WTC11 (cell line): ENCODE measurements around the gene PRPSAP2. TPM values are rescaled to one million over a fixed set of nuclear protein-coding genes. Genes with fewer than 3 reads are reported as not detected.
A peak's percentile ranks its signal among the peaks of the same experiment; 100 is the strongest.

Source experiments
- ATAC-seq: fragments of 200-7000 bp; cut with Tn5 transposase; 2 replicates; pipeline ENCODE4 v1.10.0; 2021; ENCODE audit warnings: mild to moderate bottlenecking, moderate library complexity
- CTCF ChIA-PET: fragments of 300-600 bp; sonication (Branson Sonifier 250); formaldehyde crosslinking; loops from one replicate; lab custom pipeline; 2021; ENCODE audit warnings: antibody characterized with exemption; lab: Charles Lee
- POLR2A ChIA-PET: fragments of 350-600 bp; sonication (Branson Sonifier 250); formaldehyde crosslinking; loops from one replicate; lab custom pipeline; 2021; ENCODE audit warnings: antibody characterized with exemption; lab: Charles Lee
- DNase-seq: peaks from one replicate; pipeline ENCODE4 v3.0.0; 2021; ENCODE audit warnings: low spot score
- H3K27ac Mint-ChIP-seq: 2 replicates; pipeline ENCODE4 v1.8.0; 2021; ENCODE audit warnings: mixed read lengths
- H3K27me3 Mint-ChIP-seq: 2 replicates; pipeline ENCODE4 v1.8.0; 2021; ENCODE audit warnings: low read depth, mild to moderate bottlenecking, moderate library complexity, mixed read lengths
- H3K36me3 Mint-ChIP-seq: 2 replicates; pipeline ENCODE4 v1.8.0; 2021; ENCODE audit warnings: mixed read lengths
- H3K4me1 Mint-ChIP-seq: 2 replicates; pipeline ENCODE4 v1.8.0; 2022; ENCODE audit warnings: mixed read lengths
- H3K4me3 Mint-ChIP-seq: 2 replicates; pipeline ENCODE4 v1.8.0; 2021; ENCODE audit warnings: mild to moderate bottlenecking, moderate library complexity, mixed read lengths
- H3K9me3 Mint-ChIP-seq: 2 replicates; pipeline ENCODE4 v1.8.0; 2021; ENCODE audit warnings: mixed read lengths
- CBFB ChIP-seq: sonication (generic); formaldehyde crosslinking; IDR thresholded peaks from 2 replicates; pipeline ENCODE4 v1.8.1; 2022; ENCODE audit warnings: mild to moderate bottlenecking, low read depth, missing genetic modification reagents
- CTCF ChIP-seq: fragments of 200-600 bp; IDR thresholded peaks from 2 replicates; pipeline ENCODE4 v1.8.0; 2022; ENCODE audit warnings: antibody characterized with exemption
- ERG ChIP-seq: fragments of 250-450 bp; sonication (Bioruptor Pico); IDR thresholded peaks from 2 replicates; pipeline ENCODE4 v1.8.0; 2021; ENCODE audit warnings: mild to moderate bottlenecking
- FOXP1 ChIP-seq: sonication (generic); formaldehyde crosslinking; IDR thresholded peaks from 2 replicates; pipeline ENCODE4 v1.8.0; 2022; ENCODE audit warnings: missing genetic modification reagents, mild to moderate bottlenecking, moderate library complexity, borderline replicate concordance
- FOXP4 ChIP-seq: sonication (generic); formaldehyde crosslinking; IDR thresholded peaks from 2 replicates; pipeline ENCODE4 v1.8.0; 2022; ENCODE audit warnings: mild to moderate bottlenecking, missing genetic modification reagents
- GABPB1 ChIP-seq: sonication (generic); formaldehyde crosslinking; IDR thresholded peaks from 2 replicates; pipeline ENCODE4 v1.8.1; 2023; ENCODE audit warnings: mild to moderate bottlenecking, missing genetic modification reagents
- HMGA2 ChIP-seq: fragments of 250-450 bp; sonication (Bioruptor Pico); IDR thresholded peaks from 2 replicates; pipeline ENCODE4 v1.4.0; 2021; ENCODE audit warnings: mild to moderate bottlenecking, moderate library complexity
- IRF2 ChIP-seq: sonication (generic); formaldehyde crosslinking; IDR thresholded peaks from 2 replicates; pipeline ENCODE4 v1.8.0; 2022; ENCODE audit warnings: low read depth, missing genetic modification reagents, borderline replicate concordance
- JUN ChIP-seq: sonication (generic); formaldehyde crosslinking; IDR thresholded peaks from 2 replicates; pipeline ENCODE4 v1.8.0; 2023; ENCODE audit warnings: mild to moderate bottlenecking, missing genetic modification reagents
- NR1H2 ChIP-seq: sonication (generic); formaldehyde crosslinking; IDR thresholded peaks from 2 replicates; pipeline ENCODE4 v1.9.0; 2021; ENCODE audit warnings: mild to moderate bottlenecking, moderate library complexity, missing genetic modification reagents
- NR2C2 ChIP-seq: sonication (generic); formaldehyde crosslinking; IDR thresholded peaks from 2 replicates; pipeline ENCODE4 v1.8.0; 2022; ENCODE audit warnings: mild to moderate bottlenecking, missing genetic modification reagents
- PRRX2 ChIP-seq: fragments of 250-450 bp; sonication (Bioruptor Pico); IDR thresholded peaks from 2 replicates; pipeline ENCODE4 v1.8.0; 2021; ENCODE audit warnings: mild to moderate bottlenecking
- RELA ChIP-seq: sonication (generic); formaldehyde crosslinking; IDR thresholded peaks from 2 replicates; pipeline ENCODE4 v1.8.1; 2022; ENCODE audit warnings: missing genetic modification reagents, mild to moderate bottlenecking, borderline replicate concordance
- SOX15 ChIP-seq: fragments of 250-450 bp; sonication (Bioruptor Pico); IDR thresholded peaks from 2 replicates; pipeline ENCODE4 v1.9.0; 2021; ENCODE audit warnings: mild to moderate bottlenecking
- ZBTB21 ChIP-seq: sonication (generic); formaldehyde crosslinking; IDR thresholded peaks from 2 replicates; pipeline ENCODE4 v1.8.1; 2023; ENCODE audit warnings: mild to moderate bottlenecking, missing genetic modification reagents, borderline replicate concordance
- ZBTB43 ChIP-seq: sonication (generic); formaldehyde crosslinking; IDR thresholded peaks from 2 replicates; pipeline ENCODE4 v1.8.1; 2023; ENCODE audit warnings: mild to moderate bottlenecking, missing genetic modification reagents
- ZNF121 ChIP-seq: sonication (generic); formaldehyde crosslinking; IDR thresholded peaks from 2 replicates; pipeline ENCODE4 v1.8.0; 2023; ENCODE audit warnings: missing genetic modification reagents
- ZNF138 ChIP-seq: sonication (generic); formaldehyde crosslinking; conservative IDR thresholded peaks from 2 replicates; pipeline ENCODE4 v1.8.1; 2022; ENCODE audit warnings: mild to moderate bottlenecking, moderate library complexity, missing genetic modification reagents
- ZNF232 ChIP-seq: sonication (generic); formaldehyde crosslinking; IDR thresholded peaks from 2 replicates; pipeline ENCODE4 v1.8.0; 2022; ENCODE audit warnings: mild to moderate bottlenecking, missing genetic modification reagents
- total RNA-seq: library from RNA; stranded (reverse); gene quantifications from 3 replicates; pipeline ENCODE4 v1.2.3, GENCODE V29; 2021

PRPSAP2 gene
- total RNA-seq, 1 experiment from 2014 or later: 50.9 TPM

- TF ChIP-seq ZNF232 (CRISPR knock-in tag): no peak
- TF ChIP-seq ZBTB21 (CRISPR knock-in tag): no peak
- no peak for TF ChIP-seq FOXP4 (CRISPR knock-in tag)
- no peak for TF ChIP-seq PRRX2 (CRISPR knock-in tag)
- no peak for TF ChIP-seq HMGA2 (CRISPR knock-in tag)
- no peak for TF ChIP-seq CTCF
- Mint-ChIP-seq H3K4me3 (no peak overlapping the region), H3K36me3 (no peaks in the 10 kb centered on the region), H3K4me1 (peaks cover 35% of the 10 kb centered on the region), H3K9me3 (no peaks in the 10 kb centered on the region), H3K27ac (0 out of 2 replicates have a peak overlapping the region, but pooled peaks have one; percentile 36), H3K27me3 (no peaks in the 10 kb centered on the region)
- DNase-seq (no peak), ATAC-seq (no peak)
- POLR2A ChIA-PET: no interaction called here
- CTCF ChIA-PET: no interaction called here
Measured at GRCh38 chr17:18964550-18964949, 106.6 kb downstream of the PRPSAP2 start.

GRCh38 chr17:18965530-18966236, 107.8 kb downstream of the PRPSAP2 start:
- H3K27me3 Mint-ChIP-seq: no peaks in the 10 kb centered on the region
- ATAC-seq (no peak), DNase-seq (no peak)
- H3K36me3 Mint-ChIP-seq: peaks cover 7% of the 10 kb centered on the region
- ChIA-PET CTCF (no interaction called here), POLR2A (interaction anchor here (0.7 kb wide), 1 partner anchor 39 kb away, joined by 6 read pairs; the partner anchor contains the start of gene FAM83G)
- H3K4me3 Mint-ChIP-seq: no peak overlapping the region
- 0 out of 2 replicates have a peak overlapping the region, but pooled peaks have one; percentile 79 for H3K27ac Mint-ChIP-seq
- no peaks in the 10 kb centered on the region for H3K9me3 Mint-ChIP-seq
- TF ChIP-seq ZNF138 (CRISPR knock-in tag) (no peak), CBFB (no peak), ZNF232 (CRISPR knock-in tag) (no peak), GABPB1 (no peak)
- peaks cover 42% of the 10 kb centered on the region for H3K4me1 Mint-ChIP-seq

- no peak overlapping the region for H3K4me3 Mint-ChIP-seq
- POLR2A ChIA-PET: interaction anchor here (0.7 kb wide), 1 partner anchor 19 kb away, joined by 4 read pairs; no protein-coding TSS in a partner anchor
- H3K36me3 Mint-ChIP-seq: peaks cover 11% of the 10 kb centered on the region
- ATAC-seq: peak; percentile 58
- DNase-seq: peak; percentile 47
- TF ChIP-seq ZBTB43 (CRISPR knock-in tag) (no peak), SOX15 (CRISPR knock-in tag) (no peak), IRF2 (CRISPR knock-in tag) (no peak), ZNF121 (no peak), JUN (no peak), FOXP1 (CRISPR knock-in tag) (no peak), NR2C2 (CRISPR knock-in tag) (no peak), NR1H2 (CRISPR knock-in tag) (no peak), GABPB1 (no peak), ERG (CRISPR knock-in tag) (no peak), RELA (CRISPR knock-in tag) (no peak)
- TF ChIP-seq, all 79 proteins: peak for 0
- H3K4me1 Mint-ChIP-seq: peaks cover 41% of the 10 kb centered on the region
- H3K9me3 Mint-ChIP-seq: no peaks in the 10 kb centered on the region
- no peak overlapping the region for H3K27ac Mint-ChIP-seq
- CTCF ChIA-PET: no interaction called here
- H3K27me3 Mint-ChIP-seq: no peaks in the 10 kb centered on the region
Measured at GRCh38 chr17:18966831-18967624, 109.1 kb downstream of the PRPSAP2 start.
